Astrocyte of the cerebellum (primary cell): Measurements from ENCODE around the gene TBC1D22A.

Source experiments
- DNase-seq: peaks from one replicate; pipeline ENCODE4 v3.0.0-alpha.2; 2011; ENCODE audit warnings: low read depth
- H3K4me3 ChIP-seq: 2 replicates; pipeline ENCODE4 v1.5.1; 2011; ENCODE audit warnings: mild to moderate bottlenecking, low read depth, low read length, moderate library complexity
- CTCF ChIP-seq: IDR thresholded peaks from 2 replicates; pipeline ENCODE4 v1.5.1; 2012; ENCODE audit warnings: low read length, low read depth, moderate library complexity, mild to moderate bottlenecking; ENCODE audit errors: missing control alignments
- in situ Hi-C: cut with HindIII; loops from 2 replicates; pipeline ENCODE4 v1.10.0; 2017; ENCODE audit warnings: low sequenced_read_pairs

Gene TBC1D22A

GRCh38 chr22:46863794-46864193 is 101.3 kb downstream of the TBC1D22A start:
- DNase-seq: no peak
- in situ Hi-C loops: no loop called here
- H3K4me3 ChIP-seq: no peak overlapping the region
- TF ChIP-seq CTCF: no peak

- no peak for TF ChIP-seq CTCF
Observed at GRCh38 chr22:46864314-46865051, 102.0 kb downstream of the TBC1D22A start.

GRCh38 chr22:46865052-46865434 is 102.6 kb downstream of the TBC1D22A start:
- in situ Hi-C loops: no loop called here
- no peak for DNase-seq

More at GRCh38 chr22:46864314-46865051, 102.0 kb downstream of the TBC1D22A start:
- no peak for DNase-seq
- H3K4me3 ChIP-seq: no peak overlapping the region
- in situ Hi-C loops: no loop called here

GRCh38 chr22:46865642-46866041 is 103.2 kb downstream of the TBC1D22A start:
- H3K4me3 ChIP-seq: no peak overlapping the region
- TF ChIP-seq CTCF: no peak
- in situ Hi-C loops: no loop called here
- no peak for DNase-seq

More at GRCh38 chr22:46865052-46865434, 102.6 kb downstream of the TBC1D22A start:
- no peak for TF ChIP-seq CTCF
- H3K4me3 ChIP-seq: no peak overlapping the region

- no peak overlapping the region for H3K4me3 ChIP-seq
- DNase-seq: peak; percentile 49
- in situ Hi-C loops: no loop called here
- TF ChIP-seq CTCF: no peak
Observed at GRCh38 chr22:46866591-46866990, 104.1 kb downstream of the TBC1D22A start.

GRCh38 chr22:46867106-46867505 is 104.7 kb downstream of the TBC1D22A start:
- TF ChIP-seq CTCF: no peak
- in situ Hi-C loops: no loop called here
- H3K4me3 ChIP-seq: no peak overlapping the region
- DNase-seq: no peak
